Mammary epithelial cell (primary cell): ENCODE measurements around the gene ACAD8.

Source experiments
- EZH2 ChIP-seq: IDR thresholded peaks from 2 replicates; pipeline ENCODE4 v1.6.1; 2012; ENCODE audit warnings: low read length, inconsistent platforms, borderline replicate concordance
- TF ChIP-seq, protein P1 (sequence below), 2 donors: IDR thresholded peaks in 1 of 2; conservative IDR thresholded peaks in 1 of 2; 2 replicates each; pipeline ENCODE4 v1.5.1; 2011 to 2012; ENCODE audit warnings: inconsistent platforms in 2 of 2, low read length in 2 of 2, mild to moderate bottlenecking in 2 of 2, control low read depth in 1 of 2, low read depth in 1 of 2; ENCODE audit not compliant: insufficient read depth in 1 of 2; ENCODE audit errors: extremely low read depth in 1 of 2

DNA sequence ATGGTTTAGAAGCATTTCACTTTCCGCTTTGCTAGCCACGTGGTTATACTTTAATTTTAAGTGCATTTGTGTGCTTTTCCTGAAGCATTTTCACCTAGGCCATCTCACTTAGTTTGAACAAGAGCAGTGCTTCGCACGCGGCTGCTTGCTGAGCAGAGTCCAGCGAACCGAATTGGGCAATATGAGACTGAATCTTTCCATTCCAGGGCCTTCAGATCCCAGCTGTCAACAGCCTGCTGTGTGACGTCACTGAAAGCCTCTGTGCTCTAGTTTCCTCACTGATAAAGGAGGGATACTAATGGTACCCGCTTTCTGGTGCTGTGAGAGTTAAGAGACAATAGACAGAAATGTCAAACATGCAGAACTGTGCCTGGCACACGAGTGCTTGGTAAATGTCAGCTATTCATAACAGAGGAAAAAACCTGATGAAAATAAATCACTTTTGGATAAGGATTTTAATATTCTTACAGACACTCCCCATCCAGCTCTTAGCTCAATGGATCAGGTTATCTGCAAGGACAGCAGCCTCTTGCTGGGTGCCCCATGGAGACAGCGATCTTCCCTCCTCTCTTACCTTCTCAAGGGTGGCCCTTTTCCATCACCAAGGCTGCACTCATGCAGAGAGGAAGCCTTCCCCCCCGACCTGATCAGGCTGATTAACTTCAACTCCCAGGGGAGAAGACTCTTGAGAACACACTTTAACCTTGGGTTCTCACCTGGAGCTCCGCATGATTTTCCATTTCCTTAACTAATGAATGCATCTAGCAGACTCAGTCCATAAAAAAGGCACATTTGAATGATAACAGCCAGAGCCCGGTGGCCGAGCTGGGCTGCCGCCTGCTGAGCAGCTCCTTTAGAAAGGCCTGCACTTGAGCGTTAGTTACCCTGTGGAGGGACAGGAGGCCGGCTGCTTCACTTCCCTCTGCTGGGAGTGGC, 19.3 kb downstream of the ACAD8 start:
- TF ChIP-seq, protein P1, sequence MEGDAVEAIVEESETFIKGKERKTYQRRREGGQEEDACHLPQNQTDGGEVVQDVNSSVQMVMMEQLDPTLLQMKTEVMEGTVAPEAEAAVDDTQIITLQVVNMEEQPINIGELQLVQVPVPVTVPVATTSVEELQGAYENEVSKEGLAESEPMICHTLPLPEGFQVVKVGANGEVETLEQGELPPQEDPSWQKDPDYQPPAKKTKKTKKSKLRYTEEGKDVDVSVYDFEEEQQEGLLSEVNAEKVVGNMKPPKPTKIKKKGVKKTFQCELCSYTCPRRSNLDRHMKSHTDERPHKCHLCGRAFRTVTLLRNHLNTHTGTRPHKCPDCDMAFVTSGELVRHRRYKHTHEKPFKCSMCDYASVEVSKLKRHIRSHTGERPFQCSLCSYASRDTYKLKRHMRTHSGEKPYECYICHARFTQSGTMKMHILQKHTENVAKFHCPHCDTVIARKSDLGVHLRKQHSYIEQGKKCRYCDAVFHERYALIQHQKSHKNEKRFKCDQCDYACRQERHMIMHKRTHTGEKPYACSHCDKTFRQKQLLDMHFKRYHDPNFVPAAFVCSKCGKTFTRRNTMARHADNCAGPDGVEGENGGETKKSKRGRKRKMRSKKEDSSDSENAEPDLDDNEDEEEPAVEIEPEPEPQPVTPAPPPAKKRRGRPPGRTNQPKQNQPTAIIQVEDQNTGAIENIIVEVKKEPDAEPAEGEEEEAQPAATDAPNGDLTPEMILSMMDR (conservative IDR thresholded peaks at IDR 0.05 in 1 of 2, IDR thresholded peaks at IDR 0.05 in 1 of 2; ENCODE audit: extremely low read depth in 1 of 2, insufficient read depth in 1 of 2, low read depth in 1 of 2, low read length in 2 of 2) = no peak
- no peak for TF ChIP-seq EZH2
